Right cardiac atrium (tissue), 5 donors: ENCODE results near the gene ZNF292. TPM values are rescaled to one million over a fixed set of nuclear protein-coding genes. Genes with fewer than 3 reads are reported as not detected.

ENCODE experiments used
- ATAC-seq, 2 donors: fragments of 200-7000 bp; cut with Tn5 transposase; one replicate each; pipeline versions ENCODE4 v1.8.0 to v1.9.1; 2020; ENCODE audit warnings: moderate library complexity in 2 of 2, mild to moderate bottlenecking in 1 of 2
- DNase-seq, 3 donors: peaks; one replicate each; pipeline ENCODE4 v3.0.0-alpha.2; 2020
- H3K27ac ChIP-seq: one replicate; pipeline ENCODE4 v1.5.1; 2013; ENCODE audit warnings: mild to moderate bottlenecking, low read length, control low read depth, moderate library complexity
- H3K27me3 ChIP-seq: one replicate; pipeline ENCODE4 v1.6.1; 2013; ENCODE audit not compliant: control insufficient read depth, insufficient read depth
- H3K4me1 ChIP-seq: one replicate; pipeline ENCODE4 v1.6.1; 2013; ENCODE audit warnings: low read length; ENCODE audit not compliant: control insufficient read depth, insufficient read depth
- H3K4me3 ChIP-seq: one replicate; pipeline ENCODE4 v1.5.1; 2013; ENCODE audit warnings: low read length, control low read depth
- H3K9me3 ChIP-seq: one replicate; pipeline ENCODE4 v1.6.1; 2013; ENCODE audit warnings: low read length; ENCODE audit not compliant: control insufficient read depth
- WGBS: extraction: QIAGEN DNeasy Blood & Tissue Kit; methylation state at CpG from one replicate; pipeline ENCODE4 v1.1.7; 2013; 5-methylcytosine and 5-hydroxymethylcytosine counted together
- intact Hi-C, 4 donors: fragments of 100-400 bp; cut with DNase I; formaldehyde crosslinking; loops; one replicate each; pipeline versions ENCODE4 v1.11.0 to v1.14.0; 2022 to 2023
- polyA plus RNA-seq: library from polyadenylated mRNA; stranded (reverse); fragments of 200-250 nt; gene quantifications from one replicate; pipeline ENCODE4 v1.2.3, GENCODE V29; 2013
- total RNA-seq, 4 donors: library from RNA; stranded (reverse); fragmentation: NEBNext Ultra II Directional; extraction: Animal tissue kit (Norgen Biotek cat#: 25700); gene quantifications; one replicate each; pipeline ENCODE4 v1.2.1, GENCODE V29; 2021
- donor health status: healthy with polysubstance abuse.
- donor health status: DM: no; HTN: yes; CAD: no.
- donor health status: DM: no; HTN: no; CAD: no.
- donor health status: DM: no; HTN: yes; CAD: no; lungs with severe emphysema.
- donor health status: DM: yes; HTN: yes; CAD: no.

The ZNF292 gene
- total and polyA plus RNA-seq, 5 donors: 5.8 to 58.3 (median 47.3) TPM

DNA sequence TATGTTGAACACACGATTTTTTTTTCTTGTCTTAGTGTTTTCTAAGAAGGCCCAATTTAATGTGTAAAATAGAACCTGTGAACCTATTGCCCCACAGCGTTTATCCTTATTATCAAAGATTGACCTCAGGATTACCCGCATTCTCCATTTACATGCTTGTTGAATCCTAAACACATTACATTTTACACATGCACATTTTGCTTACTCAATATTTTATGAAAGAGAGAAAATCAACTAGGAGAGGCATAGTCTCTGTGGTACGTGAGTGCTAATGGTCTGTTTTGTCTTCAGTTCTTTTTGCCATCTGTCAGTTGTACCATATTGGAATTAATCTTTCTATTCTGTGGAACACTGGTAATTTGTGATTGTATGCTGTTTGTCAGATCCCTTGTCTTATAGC, 86.9 kb downstream of the ZNF292 start:
- Histone ChIP-seq H3K27me3 (no peaks in the 10 kb centered on the region), H3K4me3 (no peak overlapping the region), H3K9me3 (no peaks in the 10 kb centered on the region), H3K4me1 (no peaks in the 10 kb centered on the region), H3K27ac (no peak overlapping the region)
- no peak for ATAC-seq
- intact Hi-C loops: loop anchor here in 2 of 4 donors (10.0 kb wide), 2 partner anchors 108 to 178 kb away; no protein-coding TSS in a partner anchor
- no peak for DNase-seq
- 82% methylated on average over 4 of the region's 4 CpGs for WGBS

DNA sequence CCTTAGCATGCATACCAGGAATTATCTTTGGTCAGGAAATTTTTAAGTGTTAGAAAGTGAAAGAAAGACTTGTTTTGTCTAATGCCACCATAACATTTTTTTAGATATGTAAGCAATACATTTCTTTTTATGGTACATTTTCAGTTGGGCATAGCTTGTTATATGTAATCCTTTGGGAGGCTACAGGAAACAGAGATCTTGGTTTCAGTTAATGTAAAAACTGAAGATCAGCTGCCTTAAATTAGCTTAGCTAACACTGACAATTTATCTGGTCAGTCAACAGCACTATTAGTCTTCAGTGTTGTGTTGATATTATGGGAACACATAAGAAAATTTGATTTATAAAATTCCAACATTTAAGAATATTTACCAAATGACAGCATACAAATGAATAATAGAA, 88.4 kb downstream of the ZNF292 start:
- DNase-seq (no peak), ATAC-seq (no peak)
- H3K27ac ChIP-seq: no peak overlapping the region
- no peaks in the 10 kb centered on the region for H3K27me3 ChIP-seq
- no peak overlapping the region for H3K4me3 ChIP-seq
- H3K9me3 ChIP-seq: no peaks in the 10 kb centered on the region
- H3K4me1 ChIP-seq: no peaks in the 10 kb centered on the region
- intact Hi-C loops: loop anchor here in 2 of 4 donors (10.0 kb wide), 2 partner anchors 109 to 179 kb away; no protein-coding TSS in a partner anchor

DNA sequence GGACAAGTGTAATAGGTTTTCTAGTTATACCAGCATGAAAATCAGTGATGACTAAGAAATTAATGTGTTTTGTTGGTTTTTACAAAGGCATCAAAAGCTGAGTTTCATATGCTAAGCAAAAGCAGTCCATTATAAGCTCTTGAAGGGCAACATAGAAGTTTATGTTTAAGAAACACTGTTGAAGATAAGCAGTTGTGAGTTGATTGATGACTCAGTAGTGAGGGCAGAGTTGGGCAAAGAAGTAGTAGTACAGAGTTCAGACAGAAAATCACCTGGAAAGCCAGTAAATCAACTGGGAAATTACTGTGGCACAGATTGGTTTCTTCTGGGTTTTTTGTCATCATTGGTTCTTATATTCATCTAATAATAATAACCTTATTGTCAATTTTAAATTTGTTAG, 89.0 kb downstream of the ZNF292 start:
- no peaks in the 10 kb centered on the region for H3K27me3 ChIP-seq
- no peak overlapping the region for H3K27ac ChIP-seq
- H3K4me1 ChIP-seq: no peaks in the 10 kb centered on the region
- intact Hi-C loops: loop anchor here in 2 of 4 donors (10.0 kb wide), 2 partner anchors 110 to 180 kb away; no protein-coding TSS in a partner anchor
- ATAC-seq: no peak
- H3K9me3 ChIP-seq: no peaks in the 10 kb centered on the region
- no peak for DNase-seq
- no peak overlapping the region for H3K4me3 ChIP-seq

GRCh38 chr6:87250019-87250418, 94.7 kb downstream of the ZNF292 start:
- Histone ChIP-seq H3K4me3 (no peak overlapping the region), H3K9me3 (no peaks in the 10 kb centered on the region), H3K27me3 (no peaks in the 10 kb centered on the region), H3K4me1 (no peaks in the 10 kb centered on the region), H3K27ac (no peak overlapping the region)
- no peak for ATAC-seq
- intact Hi-C loops: no loop called here
- DNase-seq: no peak

DNA sequence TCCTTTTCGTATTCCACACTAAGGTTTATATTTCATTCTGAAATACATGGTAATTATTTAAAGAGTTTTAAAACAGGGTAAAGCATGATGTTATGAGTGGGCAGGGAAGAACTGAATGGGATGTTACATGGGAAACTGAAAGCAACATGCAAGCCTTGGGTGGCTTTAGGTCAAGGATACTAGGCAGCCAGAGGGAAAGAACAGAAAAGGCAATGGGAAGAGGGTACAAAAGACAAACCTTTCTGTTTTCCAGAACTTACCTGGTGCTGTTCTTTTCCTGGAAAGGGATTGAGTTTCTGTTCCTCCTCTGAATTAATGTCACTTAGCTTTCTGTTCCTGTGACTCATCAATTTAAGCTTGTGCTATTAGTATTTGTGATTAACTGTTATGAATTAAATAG, 95.9 kb downstream of the ZNF292 start:
- 92% methylated on average over 1 of the region's 1 CpG for WGBS
- intact Hi-C loops: no loop called here
- H3K4me1 ChIP-seq: no peaks in the 10 kb centered on the region
- H3K9me3 ChIP-seq: no peaks in the 10 kb centered on the region
- no peaks in the 10 kb centered on the region for H3K27me3 ChIP-seq
- no peak overlapping the region for H3K27ac ChIP-seq
- H3K4me3 ChIP-seq: no peak overlapping the region
- no peak for ATAC-seq
- no peak for DNase-seq

- Histone ChIP-seq H3K4me3 (no peak overlapping the region), H3K4me1 (no peaks in the 10 kb centered on the region), H3K27ac (no peak overlapping the region), H3K9me3 (no peaks in the 10 kb centered on the region), H3K27me3 (no peaks in the 10 kb centered on the region)
- intact Hi-C loops: no loop called here
- DNase-seq: no peak
- no peak for ATAC-seq
Observed at GRCh38 chr6:87251725-87252124, 96.4 kb downstream of the ZNF292 start.

- H3K27me3 ChIP-seq: no peaks in the 10 kb centered on the region
- no peak for DNase-seq
- no peak overlapping the region for H3K27ac ChIP-seq
- H3K4me1 ChIP-seq: no peaks in the 10 kb centered on the region
- no peak for ATAC-seq
- intact Hi-C loops: no loop called here
- H3K4me3 ChIP-seq: no peak overlapping the region
- no peaks in the 10 kb centered on the region for H3K9me3 ChIP-seq
- 97% methylated on average over 3 of the region's 3 CpGs for WGBS
Observed at GRCh38 chr6:87257046-87257445, 101.7 kb downstream of the ZNF292 start.

- intact Hi-C loops: no loop called here
Observed at GRCh38 chr6:87257565-87257964, 102.2 kb downstream of the ZNF292 start.

DNA sequence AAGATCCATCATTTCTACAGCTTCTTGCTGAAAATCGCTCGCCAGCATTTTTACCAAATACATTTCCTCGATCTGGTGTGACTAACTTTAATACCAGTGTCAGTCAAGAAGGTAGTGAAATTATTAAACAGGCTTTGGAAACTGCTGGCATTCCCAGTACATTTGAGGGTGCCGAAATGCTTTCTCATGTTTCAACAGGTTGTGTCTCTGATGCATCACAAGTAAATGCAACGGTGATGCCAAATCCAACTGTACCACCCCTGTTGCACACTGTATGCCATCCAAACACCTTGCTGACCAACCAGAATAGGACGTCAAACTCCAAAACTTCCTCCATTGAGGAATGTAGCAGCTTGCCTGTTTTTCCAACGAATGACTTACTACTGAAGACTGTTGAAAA, 102.6 kb downstream of the ZNF292 start:
- no peak for ATAC-seq

More at GRCh38 chr6:87257565-87257964, 102.2 kb downstream of the ZNF292 start:
- Histone ChIP-seq H3K27me3 (no peaks in the 10 kb centered on the region), H3K9me3 (no peaks in the 10 kb centered on the region), H3K4me1 (no peaks in the 10 kb centered on the region), H3K27ac (no peak overlapping the region), H3K4me3 (no peak overlapping the region)
- no peak for DNase-seq
- 99% methylated on average over 4 of the region's 4 CpGs for WGBS
- ATAC-seq: no peak

DNA sequence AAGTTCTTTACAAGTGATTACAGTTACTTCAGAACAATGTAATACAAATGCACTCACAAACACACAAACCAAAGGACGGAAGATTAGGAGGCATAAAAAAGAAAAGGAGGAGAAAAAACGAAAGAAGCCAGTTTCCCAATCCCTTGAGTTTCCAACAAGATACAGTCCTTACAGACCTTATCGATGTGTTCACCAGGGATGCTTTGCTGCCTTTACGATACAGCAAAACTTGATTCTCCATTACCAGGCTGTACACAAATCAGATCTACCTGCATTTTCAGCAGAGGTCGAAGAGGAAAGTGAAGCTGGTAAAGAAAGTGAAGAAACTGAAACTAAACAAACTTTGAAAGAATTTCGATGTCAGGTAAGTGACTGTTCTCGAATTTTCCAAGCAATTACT, 104.4 kb downstream of the ZNF292 start:
- 97% methylated on average over 7 of the region's 7 CpGs for WGBS
- ATAC-seq: no peak
- no peak overlapping the region for H3K4me3 ChIP-seq
- H3K4me1 ChIP-seq: no peaks in the 10 kb centered on the region
- no peaks in the 10 kb centered on the region for H3K9me3 ChIP-seq
- H3K27ac ChIP-seq: no peak overlapping the region
- DNase-seq: no peak
- intact Hi-C loops: no loop called here
- H3K27me3 ChIP-seq: no peaks in the 10 kb centered on the region

More for the DNA sequence above, 102.6 kb downstream of the ZNF292 start:
- H3K4me1 ChIP-seq: no peaks in the 10 kb centered on the region
- no peak overlapping the region for H3K27ac ChIP-seq
- no peak overlapping the region for H3K4me3 ChIP-seq
- WGBS: 98% methylated on average over 7 of the region's 7 CpGs
- DNase-seq: no peak
- no peaks in the 10 kb centered on the region for H3K9me3 ChIP-seq
- no peaks in the 10 kb centered on the region for H3K27me3 ChIP-seq
- intact Hi-C loops: no loop called here

DNA sequence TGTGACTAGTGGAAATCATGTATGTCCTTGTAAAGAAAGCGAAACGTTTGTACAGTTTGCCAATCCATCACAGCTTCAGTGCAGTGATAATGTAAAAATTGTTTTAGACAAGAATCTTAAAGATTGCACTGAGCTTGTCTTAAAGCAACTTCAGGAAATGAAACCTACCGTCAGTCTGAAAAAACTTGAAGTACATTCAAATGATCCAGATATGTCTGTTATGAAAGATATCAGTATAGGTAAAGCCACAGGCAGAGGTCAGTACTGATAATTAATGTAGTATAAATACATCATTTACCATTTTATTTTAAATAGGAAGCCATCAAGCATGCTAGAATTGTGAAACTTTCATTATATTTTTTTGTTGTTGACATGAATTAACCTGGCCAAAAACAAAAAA, 106.2 kb downstream of the ZNF292 start:
- Histone ChIP-seq H3K4me3 (no peak overlapping the region), H3K27me3 (no peaks in the 10 kb centered on the region), H3K27ac (no peak overlapping the region), H3K9me3 (no peaks in the 10 kb centered on the region), H3K4me1 (no peaks in the 10 kb centered on the region)
- ATAC-seq (no peak), DNase-seq (no peak)
- 64% methylated on average over 3 of the region's 3 CpGs for WGBS
- intact Hi-C loops: no loop called here

- no peak overlapping the region for H3K4me3 ChIP-seq
- intact Hi-C loops: no loop called here
- ATAC-seq: no peak
Observed at GRCh38 chr6:87264481-87264880, 109.1 kb downstream of the ZNF292 start.

More at GRCh38 chr6:87264481-87264880, 109.1 kb downstream of the ZNF292 start:
- no peaks in the 10 kb centered on the region for H3K4me1 ChIP-seq
- no peaks in the 10 kb centered on the region for H3K9me3 ChIP-seq
- H3K27ac ChIP-seq: no peak overlapping the region
- H3K27me3 ChIP-seq: no peaks in the 10 kb centered on the region
- no peak for DNase-seq
- WGBS: 100% methylated on average over 2 of the region's 2 CpGs
